ENCODE measurements around the gene RAVER1.
A peak's percentile ranks its signal among the peaks of the same experiment; 100 is the strongest.

DNA sequence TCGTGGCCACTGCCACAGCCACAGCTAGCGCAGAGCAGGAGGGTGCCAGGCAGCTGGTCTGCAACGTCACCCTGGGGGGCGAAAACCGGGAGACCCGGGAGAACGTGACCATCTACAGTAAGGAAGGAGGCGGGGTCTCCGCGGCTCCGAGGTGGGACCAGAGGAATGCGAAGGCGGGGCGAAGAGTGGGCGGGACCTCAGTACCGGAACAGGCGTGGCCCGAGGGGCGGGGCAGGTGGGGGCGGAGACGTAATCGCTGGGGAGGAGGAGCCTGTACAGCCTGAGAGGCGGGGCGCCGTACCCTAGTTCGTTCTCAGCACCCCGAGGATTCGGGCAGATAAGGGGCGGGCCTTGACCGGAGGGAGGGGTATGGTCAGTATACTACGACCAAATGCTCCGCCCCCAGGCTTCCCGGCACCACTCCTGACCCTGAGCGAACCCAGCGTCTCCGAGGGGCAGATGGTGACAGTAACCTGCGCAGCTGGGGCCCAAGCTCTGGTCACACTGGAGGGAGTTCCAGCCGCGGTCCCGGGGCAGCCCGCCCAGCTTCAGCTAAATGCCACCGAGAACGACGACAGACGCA lies 41.0 kb downstream of the RAVER1 start:
- TF ChIP-seq, protein P1, sequence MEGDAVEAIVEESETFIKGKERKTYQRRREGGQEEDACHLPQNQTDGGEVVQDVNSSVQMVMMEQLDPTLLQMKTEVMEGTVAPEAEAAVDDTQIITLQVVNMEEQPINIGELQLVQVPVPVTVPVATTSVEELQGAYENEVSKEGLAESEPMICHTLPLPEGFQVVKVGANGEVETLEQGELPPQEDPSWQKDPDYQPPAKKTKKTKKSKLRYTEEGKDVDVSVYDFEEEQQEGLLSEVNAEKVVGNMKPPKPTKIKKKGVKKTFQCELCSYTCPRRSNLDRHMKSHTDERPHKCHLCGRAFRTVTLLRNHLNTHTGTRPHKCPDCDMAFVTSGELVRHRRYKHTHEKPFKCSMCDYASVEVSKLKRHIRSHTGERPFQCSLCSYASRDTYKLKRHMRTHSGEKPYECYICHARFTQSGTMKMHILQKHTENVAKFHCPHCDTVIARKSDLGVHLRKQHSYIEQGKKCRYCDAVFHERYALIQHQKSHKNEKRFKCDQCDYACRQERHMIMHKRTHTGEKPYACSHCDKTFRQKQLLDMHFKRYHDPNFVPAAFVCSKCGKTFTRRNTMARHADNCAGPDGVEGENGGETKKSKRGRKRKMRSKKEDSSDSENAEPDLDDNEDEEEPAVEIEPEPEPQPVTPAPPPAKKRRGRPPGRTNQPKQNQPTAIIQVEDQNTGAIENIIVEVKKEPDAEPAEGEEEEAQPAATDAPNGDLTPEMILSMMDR (IDR thresholded peaks at IDR 0.05), result no peak
- TF ChIP-seq POLR2AphosphoS5 (IDR thresholded peaks at IDR 0.05) (peak in 1 of 4 donors; percentile 4), POLR2A (IDR thresholded peaks at IDR 0.05) (no peak), EP300 (IDR thresholded peaks at IDR 0.05) (no peak)

Data from sigmoid colon (tissue), 4 donors.